Trophoblast cell (in vitro differentiated cells and primary cell): ENCODE data around the gene SCYGR3.

Source experiments
- DNase-seq, 2 donors: peaks; one replicate each; pipeline ENCODE4 v3.0.0-alpha.2; 2016
- H2AFZ ChIP-seq: 2 replicates; pipeline ENCODE4 v1.6.1; 2013; ENCODE audit warnings: low read length, moderate library complexity, mild to moderate bottlenecking; ENCODE audit not compliant: insufficient read depth, poor library complexity
- H2AK5ac ChIP-seq: 2 replicates; pipeline ENCODE4 v1.6.1; 2013; ENCODE audit warnings: mild to moderate bottlenecking, low read length
- H2BK120ac ChIP-seq: 2 replicates; pipeline ENCODE4 v1.6.1; 2013; ENCODE audit warnings: low read length, mild to moderate bottlenecking, moderate library complexity; ENCODE audit not compliant: insufficient read depth, poor library complexity
- H2BK12ac ChIP-seq: 2 replicates; pipeline ENCODE4 v1.6.1; 2013; ENCODE audit warnings: mild to moderate bottlenecking, low read length, moderate library complexity
- H2BK5ac ChIP-seq: 2 replicates; pipeline ENCODE4 v1.6.1; 2013; ENCODE audit warnings: low read length, low read depth, moderate library complexity, mild to moderate bottlenecking; ENCODE audit not compliant: poor library complexity
- H3K14ac ChIP-seq: 2 replicates; pipeline ENCODE4 v1.6.1; 2013; ENCODE audit warnings: mild to moderate bottlenecking, low read length
- H3K18ac ChIP-seq: 2 replicates; pipeline ENCODE4 v1.6.1; 2013; ENCODE audit warnings: mild to moderate bottlenecking, low read length
- H3K23ac ChIP-seq: 2 replicates; pipeline ENCODE4 v1.6.1; 2013; ENCODE audit warnings: low read length
- H3K27ac ChIP-seq: 2 replicates; pipeline ENCODE4 v1.5.1; 2013; ENCODE audit warnings: low read depth, mild to moderate bottlenecking, inconsistent platforms, low read length, moderate library complexity
- H3K27me3 ChIP-seq: 2 replicates; pipeline ENCODE4 v1.6.1; 2013; ENCODE audit warnings: inconsistent platforms, mild to moderate bottlenecking, low read length, moderate library complexity; ENCODE audit not compliant: insufficient read depth
- H3K36me3 ChIP-seq, 2 experiments: 1 replicate in 1 of 2; 2 replicates in 1 of 2; pipeline ENCODE4 v1.6.1; 2013; ENCODE audit warnings: low read length in 2 of 2, mild to moderate bottlenecking in 2 of 2, moderate library complexity in 1 of 2; ENCODE audit not compliant: insufficient read depth in 2 of 2, control insufficient read depth in 1 of 2
- H3K4ac ChIP-seq: 2 replicates; pipeline ENCODE4 v1.6.1; 2013; ENCODE audit warnings: low read depth, mild to moderate bottlenecking, low read length, moderate library complexity
- H3K4me1 ChIP-seq, 2 experiments: 1 replicate in 1 of 2; 2 replicates in 1 of 2; pipeline ENCODE4 v1.6.1; 2013; ENCODE audit warnings: low read length in 2 of 2, mild to moderate bottlenecking in 2 of 2, moderate library complexity in 1 of 2; ENCODE audit not compliant: insufficient read depth in 2 of 2, control insufficient read depth in 1 of 2
- H3K4me2 ChIP-seq: 2 replicates; pipeline ENCODE4 v1.6.1; 2013; ENCODE audit warnings: inconsistent platforms, mild to moderate bottlenecking, low read length, moderate library complexity
- H3K4me3 ChIP-seq: 2 replicates; pipeline ENCODE4 v1.5.1; 2013; ENCODE audit warnings: mild to moderate bottlenecking, low read depth, low read length, inconsistent platforms
- H3K79me1 ChIP-seq: one replicate; pipeline ENCODE4 v1.6.1; 2013; ENCODE audit warnings: low read length
- H3K79me2 ChIP-seq: 2 replicates; pipeline ENCODE4 v1.6.1; 2013; ENCODE audit warnings: low read length, mild to moderate bottlenecking; ENCODE audit not compliant: control insufficient read depth, insufficient read depth, poor library complexity
- H3K9ac ChIP-seq: 2 replicates; pipeline ENCODE4 v1.6.1; 2013; ENCODE audit warnings: mild to moderate bottlenecking, low read length
- H3K9me3 ChIP-seq: 2 replicates; pipeline ENCODE4 v1.6.1; 2013; ENCODE audit warnings: low read depth, mild to moderate bottlenecking, control low read depth, inconsistent platforms, low read length; ENCODE audit not compliant: insufficient read depth
- H4K12ac ChIP-seq: 2 replicates; pipeline ENCODE4 v1.6.1; 2013; ENCODE audit warnings: low read depth, mild to moderate bottlenecking, low read length, moderate library complexity
- H4K8ac ChIP-seq: 2 replicates; pipeline ENCODE4 v1.6.1; 2013; ENCODE audit warnings: low read depth, mild to moderate bottlenecking, low read length, moderate library complexity
- H4K91ac ChIP-seq: one replicate; pipeline ENCODE4 v1.6.1; 2013; ENCODE audit warnings: low read depth, mild to moderate bottlenecking, low read length, moderate library complexity
- WGBS: extraction: QIAGEN DNeasy Blood & Tissue Kit; methylation state at CpG from one replicate; pipeline ENCODE4 v1.1.7; 2013; ENCODE audit warnings: missing lambda C conversion rate; ENCODE audit not compliant: insufficient read length, insufficient coverage; ENCODE audit errors: extremely low coverage; 5-methylcytosine and 5-hydroxymethylcytosine counted together

The SCYGR3 gene

GRCh38 chr2:227595797-227596196 lies 18.8 kb downstream of the SCYGR3 start:
- Histone ChIP-seq H3K79me1 (no peaks in the 10 kb centered on the region), H2AFZ (no peak overlapping the region), H3K9ac (no peak overlapping the region), H3K27ac (no peak overlapping the region), H2AK5ac (no peak overlapping the region), H3K14ac (no peak overlapping the region), H3K27me3 (no peaks in the 10 kb centered on the region), H4K8ac (no peak overlapping the region), H3K9me3 (no peaks in the 10 kb centered on the region), H3K18ac (no peak overlapping the region), H2BK12ac (no peak overlapping the region), H3K36me3 (no peaks in the 10 kb centered on the region), H2BK120ac (no peak overlapping the region), H3K23ac (no peak overlapping the region), H3K79me2 (no peaks in the 10 kb centered on the region), H3K4me2 (no peak overlapping the region), H4K91ac (no peak overlapping the region), H3K4ac (no peak overlapping the region), H4K12ac (no peak overlapping the region), H3K4me3 (no peak overlapping the region), H3K4me1 (no peaks in the 10 kb centered on the region), H2BK5ac (no peak overlapping the region)
- no CpG with 5 or more reads among the region's 4 CpGs for WGBS
- DNase-seq = no peak

- H3K27me3 ChIP-seq = no peaks in the 10 kb centered on the region
Measured at GRCh38 chr2:227592694-227593387, 21.8 kb downstream of the SCYGR3 start.

GRCh38 chr2:227582369-227582768 lies 32.3 kb downstream of the SCYGR3 start:
- Histone ChIP-seq H2AK5ac (no peak overlapping the region), H4K8ac (no peak overlapping the region), H2BK12ac (no peak overlapping the region), H4K91ac (no peak overlapping the region), H3K9ac (no peak overlapping the region), H3K4me1 (no peaks in the 10 kb centered on the region), H3K23ac (no peak overlapping the region), H3K27me3 (no peaks in the 10 kb centered on the region), H2BK120ac (no peak overlapping the region), H3K9me3 (no peaks in the 10 kb centered on the region), H2AFZ (no peak overlapping the region), H3K27ac (no peak overlapping the region), H3K36me3 (no peaks in the 10 kb centered on the region), H3K79me2 (no peaks in the 10 kb centered on the region), H3K4me2 (no peak overlapping the region), H4K12ac (no peak overlapping the region), H3K4ac (no peak overlapping the region), H2BK5ac (no peak overlapping the region), H3K79me1 (no peaks in the 10 kb centered on the region), H3K18ac (no peak overlapping the region), H3K4me3 (no peak overlapping the region), H3K14ac (no peak overlapping the region)
- DNase-seq = peak in 1 of 2 donors; percentile 4

More at GRCh38 chr2:227592694-227593387, 21.8 kb downstream of the SCYGR3 start:
- H2BK5ac ChIP-seq = no peak overlapping the region
- no CpG with 5 or more reads among the region's 1 CpG for whole genome bisulfite sequencing
- H3K79me1 ChIP-seq = no peaks in the 10 kb centered on the region
- no peaks in the 10 kb centered on the region for H3K9me3 ChIP-seq
- no peak overlapping the region for H3K27ac ChIP-seq
- H3K18ac ChIP-seq = no peak overlapping the region
- H3K4me1 ChIP-seq = no peaks in the 10 kb centered on the region
- H3K36me3 ChIP-seq = no peaks in the 10 kb centered on the region
- H3K79me2 ChIP-seq = no peaks in the 10 kb centered on the region
- H3K4me2 ChIP-seq = no peak overlapping the region
- H2BK120ac ChIP-seq = no peak overlapping the region
- no peak overlapping the region for H4K12ac ChIP-seq
- H2AK5ac ChIP-seq = no peak overlapping the region
- no peak overlapping the region for H3K14ac ChIP-seq
- no peak overlapping the region for H2BK12ac ChIP-seq
- H2AFZ ChIP-seq = no peak overlapping the region
- H3K23ac ChIP-seq = no peak overlapping the region
- no peak for DNase-seq
- no peak overlapping the region for H4K8ac ChIP-seq
- H3K9ac ChIP-seq = no peak overlapping the region
- H3K4me3 ChIP-seq = no peak overlapping the region
- H3K4ac ChIP-seq = no peak overlapping the region
- H4K91ac ChIP-seq = no peak overlapping the region

DNA sequence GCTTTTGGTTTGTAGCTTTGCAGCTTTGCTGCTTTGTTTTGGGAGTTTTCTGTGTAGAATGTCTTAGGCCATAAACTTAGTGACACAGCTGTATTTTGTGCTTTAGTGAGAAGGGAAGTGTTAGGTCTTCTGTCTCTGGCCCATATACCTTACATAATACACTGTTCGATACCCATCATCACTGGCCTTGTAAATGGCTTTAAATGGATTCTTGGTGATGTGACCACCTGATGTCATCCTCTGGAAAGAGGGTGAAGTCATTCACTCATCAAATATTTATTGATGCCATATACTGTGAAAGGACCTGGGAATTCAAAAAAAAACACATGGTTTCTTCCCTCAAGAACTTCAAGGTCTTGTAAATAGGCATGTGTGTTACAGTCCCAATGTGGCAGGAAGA lies 34.8 kb downstream of the SCYGR3 start:
- H3K27ac ChIP-seq = no peak overlapping the region
- H2BK5ac ChIP-seq = no peak overlapping the region
- H3K4me1 ChIP-seq = no peaks in the 10 kb centered on the region
- no peak overlapping the region for H4K12ac ChIP-seq
- no peak overlapping the region for H3K4me3 ChIP-seq
- H4K8ac ChIP-seq = no peak overlapping the region
- no peak overlapping the region for H4K91ac ChIP-seq
- no peak overlapping the region for H3K23ac ChIP-seq
- H2AK5ac ChIP-seq = no peak overlapping the region
- H2BK120ac ChIP-seq = no peak overlapping the region
- H3K9ac ChIP-seq = no peak overlapping the region
- no peak overlapping the region for H2BK12ac ChIP-seq
- no peaks in the 10 kb centered on the region for H3K27me3 ChIP-seq
- H3K79me2 ChIP-seq = no peaks in the 10 kb centered on the region
- no peak for DNase-seq
- no peak overlapping the region for H3K4ac ChIP-seq
- no peaks in the 10 kb centered on the region for H3K36me3 ChIP-seq
- H3K79me1 ChIP-seq = no peaks in the 10 kb centered on the region
- no peak overlapping the region for H3K14ac ChIP-seq
- no peak overlapping the region for H3K18ac ChIP-seq
- no peak overlapping the region for H3K4me2 ChIP-seq
- no peaks in the 10 kb centered on the region for H3K9me3 ChIP-seq
- no CpG with 5 or more reads among the region's 1 CpG for WGBS
- H2AFZ ChIP-seq = no peak overlapping the region
